Epidermal melanocyte (primary cell): Measurements from ENCODE around the gene CD81.
"Not testable (repeated sequence)": the region's sequence is repeated elsewhere in the genome, so short reads cannot be mapped to it uniquely, and the experiment has no call there.

Experiments used
- DNase-seq: peaks from one replicate; pipeline ENCODE4 v3.0.0; 2011; ENCODE audit warnings: low spot score; ENCODE audit not compliant: insufficient read length

Gene CD81

GRCh38 chr11:2376751-2377451, at the start of gene CD81:
Gene CD81 (plus strand): TSS chr11:2377310. CDS start chr11:2377550, 240 bp downstream.
- DNase-seq = no peak

GRCh38 chr11:2328021-2328420, 49.1 kb upstream of the CD81 start:
- DNase-seq = no peak

GRCh38 chr11:2328656-2329354, 48.3 kb upstream of the CD81 start:
- DNase-seq = no peak

GRCh38 chr11:2329551-2329950, 47.6 kb upstream of the CD81 start:
- DNase-seq = no peak

- DNase-seq = no peak
These were observed 46.4 kb upstream of the CD81 start for GRCh38 chr11:2330696-2331095.

- DNase-seq = no peak
These were observed 45.7 kb upstream of the CD81 start for GRCh38 chr11:2331404-2331803.

GRCh38 chr11:2332569-2332968, 44.5 kb upstream of the CD81 start:
- not testable (repeated sequence) for DNase-seq

GRCh38 chr11:2333486-2334205, 43.5 kb upstream of the CD81 start:
- not testable (repeated sequence) for DNase-seq

- not testable (repeated sequence) for DNase-seq
These were observed 41.8 kb upstream of the CD81 start for GRCh38 chr11:2335286-2335685.

- DNase-seq = not testable (repeated sequence)
These were observed 38.4 kb upstream of the CD81 start for GRCh38 chr11:2338760-2339159.

GRCh38 chr11:2342557-2342956, 34.6 kb upstream of the CD81 start:
- DNase-seq = no peak

GRCh38 chr11:2342981-2343380, 34.1 kb upstream of the CD81 start:
- DNase-seq = no peak

GRCh38 chr11:2343502-2343901, 33.6 kb upstream of the CD81 start:
- DNase-seq = no peak

GRCh38 chr11:2345050-2345449, 32.1 kb upstream of the CD81 start:
- no peak for DNase-seq

- no peak for DNase-seq
These were observed 31.1 kb upstream of the CD81 start for GRCh38 chr11:2346014-2346413.

GRCh38 chr11:2346586-2347307, 30.4 kb upstream of the CD81 start:
- no peak for DNase-seq

GRCh38 chr11:2347308-2347830, 29.7 kb upstream of the CD81 start:
- DNase-seq = no peak

GRCh38 chr11:2348986-2349385, 28.1 kb upstream of the CD81 start:
- no peak for DNase-seq

GRCh38 chr11:2351701-2352100, 25.4 kb upstream of the CD81 start:
- no peak for DNase-seq

- DNase-seq = no peak
These were observed 24.7 kb upstream of the CD81 start for GRCh38 chr11:2352420-2352819.

GRCh38 chr11:2355000-2355644, 22.0 kb upstream of the CD81 start:
- no peak for DNase-seq
